Keratinocyte (primary cell): ENCODE measurements around the gene STAM2. TPM values are rescaled to one million over a fixed set of nuclear protein-coding genes. Genes with fewer than 3 reads are reported as not detected.
"Not testable (repeated sequence)": the region's sequence is repeated elsewhere in the genome, so short reads cannot be mapped to it uniquely, and the experiment has no call there.

Experiments used
- DNase-seq: peaks from one replicate; pipeline ENCODE4 v3.0.0-alpha.2; 2011; ENCODE audit warnings: low read depth, missing footprints, low spot score
- FAIRE-seq: peaks from 2 replicates; lab custom pipeline; 2011; peaks lifted over from hg19 to GRCh38; lab: Jason Lieb, UNC
- H2AFZ ChIP-seq: 2 replicates; pipeline ENCODE4 v1.6.0; 2012; ENCODE audit warnings: low read length, control low read depth, inconsistent platforms; ENCODE audit not compliant: control insufficient read depth
- H3K27ac ChIP-seq: 2 replicates; pipeline ENCODE4 v1.5.1; 2011; ENCODE audit warnings: low read length; ENCODE audit not compliant: control insufficient read depth, insufficient read depth
- H3K27me3 ChIP-seq: 3 replicates; pipeline ENCODE4 v1.6.0; 2011; ENCODE audit warnings: low read length; ENCODE audit not compliant: control insufficient read depth, insufficient read depth; ENCODE audit errors: extremely low read depth
- H3K36me3 ChIP-seq, 2 experiments: 2 replicates in 1 of 2; 3 replicates in 1 of 2; pipeline ENCODE4 v1.5.1; 2011; ENCODE audit warnings: low read length in 2 of 2, mild to moderate bottlenecking in 1 of 2; ENCODE audit not compliant: control insufficient read depth in 2 of 2, insufficient read depth in 2 of 2; ENCODE audit errors: extremely low read depth in 1 of 2
- H3K4me1 ChIP-seq: 3 replicates; pipeline ENCODE4 v1.5.1; 2011; ENCODE audit warnings: low read length; ENCODE audit not compliant: control insufficient read depth, insufficient read depth; ENCODE audit errors: extremely low read depth
- H3K4me2 ChIP-seq: 3 replicates; pipeline ENCODE4 v1.6.0; 2011; ENCODE audit warnings: low read depth, low read length; ENCODE audit not compliant: control insufficient read depth, insufficient read depth; ENCODE audit errors: extremely low read depth
- H3K4me3 ChIP-seq, 3 experiments: fragments of 200-600 bp in 1 of 3; sonication (generic) in 1 of 3; 2 replicates in 2 of 3; 3 replicates in 1 of 3; pipeline ENCODE4 v1.5.1; 2011 to 2016; ENCODE audit warnings: low read length in 3 of 3, mild to moderate bottlenecking in 3 of 3, control low read depth in 2 of 3, inconsistent platforms in 1 of 3, low read depth in 1 of 3, mixed read lengths in 1 of 3, mixed run types in 1 of 3, moderate library complexity in 1 of 3; ENCODE audit not compliant: control insufficient read depth in 2 of 3, insufficient read depth in 2 of 3; ENCODE audit errors: extremely low read depth in 1 of 3
- H3K79me2 ChIP-seq: 2 replicates; pipeline ENCODE4 v1.6.0; 2012; ENCODE audit warnings: low read length; ENCODE audit not compliant: control insufficient read depth, insufficient read depth
- H3K9ac ChIP-seq: 3 replicates; pipeline ENCODE4 v1.6.0; 2011; ENCODE audit warnings: low read length; ENCODE audit not compliant: control insufficient read depth, insufficient read depth; ENCODE audit errors: extremely low read depth
- H3K9me1 ChIP-seq: 3 replicates; pipeline ENCODE4 v1.6.0; 2011; ENCODE audit warnings: low read length; ENCODE audit not compliant: control insufficient read depth, insufficient read depth; ENCODE audit errors: extremely low read depth
- H3K9me3 ChIP-seq: 2 replicates; pipeline ENCODE4 v1.5.1; 2012; ENCODE audit warnings: low read depth, low read length; ENCODE audit not compliant: control insufficient read depth
- H4K20me1 ChIP-seq: 3 replicates; pipeline ENCODE4 v1.6.0; 2011; ENCODE audit warnings: low read length; ENCODE audit not compliant: control insufficient read depth, insufficient read depth; ENCODE audit errors: extremely low read depth
- CTCF ChIP-seq, 3 experiments: IDR thresholded peaks in 1 of 3; conservative IDR thresholded peaks in 1 of 3; optimal IDR thresholded peaks in 1 of 3; 2 replicates in 2 of 3; 3 replicates in 1 of 3; pipeline versions ENCODE3 to v1.5.1; 2011; ENCODE audit warnings: low read length in 3 of 3, mild to moderate bottlenecking in 3 of 3, moderate library complexity in 2 of 3, control low read depth in 1 of 3, inconsistent platforms in 1 of 3; ENCODE audit not compliant: insufficient read depth in 2 of 3; ENCODE audit errors: extremely low read depth in 1 of 3
- EZH2 ChIP-seq: IDR thresholded peaks from one replicate; pipeline ENCODE4 v1.6.1; 2012; ENCODE audit warnings: inconsistent platforms, mild to moderate bottlenecking, low read length, moderate library complexity
- dilution Hi-C: fragments of 300-500 bp; cut with MboI; formaldehyde crosslinking; loops from one replicate; pipeline ENCODE4 v1.7.0; 2020; ENCODE audit warnings: low sequenced_read_pairs; ENCODE audit not compliant: extremely low pct_ligation_motif_present
- polyA plus RNA-seq, 5 experiments: library from polyadenylated mRNA; depleted of rRNA in 3 of 5; stranded (reverse) in 3 of 5; stranded (forward) in 1 of 5; unstranded in 1 of 5; fragments of >200 nt; gene quantifications; 1 replicate in 1 of 5; 2 replicates in 3 of 5; 3 replicates in 1 of 5; pipeline versions ENCODE4 v1.2.1 to v1.2.3, GENCODE V29; 2011 to 2012; ENCODE audit warnings: missing spikeins in 2 of 5, low read depth in 1 of 5, low replicate concordance in 1 of 5

The STAM2 gene
- polyA plus RNA-seq, 1 donor (not counting 4 experiments of a cell fraction or from before 2014, with no cell fraction given) = 20.7 TPM

GRCh38 chr2:152189622-152190495 lies 14.3 kb upstream of the STAM2 start:
- H3K36me3 ChIP-seq = no peaks in the 10 kb centered on the region
- no peaks in the 10 kb centered on the region for H3K9me3 ChIP-seq
- DNase-seq = no peak
- dilution Hi-C loops = no loop called here
- no peak overlapping the region for H3K4me2 ChIP-seq
- no peaks in the 10 kb centered on the region for H3K9me1 ChIP-seq
- no peaks in the 10 kb centered on the region for H3K27me3 ChIP-seq
- FAIRE-seq = peak; percentile 49
- H2AFZ ChIP-seq = no peak overlapping the region
- H4K20me1 ChIP-seq = no peaks in the 10 kb centered on the region
- H3K27ac ChIP-seq = no peak overlapping the region
- no peaks in the 10 kb centered on the region for H3K79me2 ChIP-seq
- no peaks in the 10 kb centered on the region for H3K4me1 ChIP-seq
- H3K4me3 ChIP-seq = no peak overlapping the region
- H3K9ac ChIP-seq = no peak overlapping the region
- no peak for TF ChIP-seq EZH2
- peak; percentile 66 to 79 (median 67) for TF ChIP-seq CTCF (optimal IDR thresholded peaks at IDR 0.05 in 1 of 3, IDR thresholded peaks at IDR 0.05 in 1 of 3, conservative IDR thresholded peaks at IDR 0.05 in 1 of 3; ENCODE audit: extremely low read depth in 1 of 3, insufficient read depth in 2 of 3, low read length in 3 of 3)

GRCh38 chr2:152186808-152187207 lies 11.2 kb upstream of the STAM2 start:
- H3K79me2 ChIP-seq, FAIRE-seq, H4K20me1 ChIP-seq, H3K4me1 ChIP-seq, H3K27ac ChIP-seq, H3K4me3 ChIP-seq, H3K9me3 ChIP-seq, H3K36me3 ChIP-seq, dilution Hi-C loops, H2AFZ ChIP-seq, H3K9ac ChIP-seq, H3K27me3 ChIP-seq, H3K9me1 ChIP-seq, H3K4me2 ChIP-seq, DNase-seq: not testable (repeated sequence)
